HepG2 (cell line): Measurements from ENCODE around the gene RORC. TPM values are rescaled to one million over a fixed set of nuclear protein-coding genes. Genes with fewer than 3 reads are reported as not detected.

Experiments used
- ATF7 ChIP-seq, 2 experiments: fragments of 450-650 bp in 1 of 2; sonication (generic) in 1 of 2; formaldehyde crosslinking in 1 of 2; IDR thresholded peaks; 2 replicates each; pipeline versions ENCODE4 v1.4.0 to v1.6.1; 2016 to 2020; ENCODE audit warnings: antibody characterized with exemption in 1 of 2, mild to moderate bottlenecking in 1 of 2, missing genetic modification reagents in 1 of 2
- DNMT3B ChIP-seq: conservative IDR thresholded peaks from 2 replicates; pipeline ENCODE4 v1.6.1; 2016; ENCODE audit warnings: missing biosample characterization, control low read depth
- HDAC2 ChIP-seq: sonication (generic); formaldehyde crosslinking; IDR thresholded peaks from 2 replicates; pipeline ENCODE4 v1.4.0; 2020; ENCODE audit warnings: missing genetic modification reagents
- KDM5A ChIP-seq: fragments of 200-600 bp; sonication (generic); IDR thresholded peaks from 2 replicates; pipeline ENCODE4 v1.7.0; 2018; ENCODE audit warnings: antibody characterized with exemption, mild to moderate bottlenecking, low read length, borderline replicate concordance
- REL ChIP-seq: sonication (generic); formaldehyde crosslinking; conservative IDR thresholded peaks from 2 replicates; pipeline ENCODE4 v1.8.0; 2022; ENCODE audit warnings: mild to moderate bottlenecking, missing genetic modification reagents, moderate library complexity
- RXRA ChIP-seq: sonication (generic); formaldehyde crosslinking; IDR thresholded peaks from 2 replicates; pipeline ENCODE4 v1.5.1; 2020; ENCODE audit warnings: missing genetic modification reagents
- SMYD3 ChIP-seq: sonication (generic); formaldehyde crosslinking; IDR thresholded peaks from 2 replicates; pipeline ENCODE4 v1.8.1; 2023; ENCODE audit warnings: mild to moderate bottlenecking, missing genetic modification reagents
- ZFY ChIP-seq: sonication (generic); formaldehyde crosslinking; IDR thresholded peaks from 2 replicates; pipeline ENCODE4 v1.4.0; 2020; ENCODE audit warnings: missing genetic modification reagents
- ZNF124 ChIP-seq: sonication (generic); formaldehyde crosslinking; IDR thresholded peaks from 2 replicates; pipeline ENCODE4 v1.4.0; 2020; ENCODE audit warnings: missing genetic modification reagents
- ZNF432 ChIP-seq: sonication (generic); formaldehyde crosslinking; IDR thresholded peaks from 2 replicates; pipeline ENCODE4 v1.5.0; 2020; ENCODE audit warnings: missing genetic modification reagents, mild to moderate bottlenecking, borderline replicate concordance
- ZNF468 ChIP-seq: sonication (generic); formaldehyde crosslinking; IDR thresholded peaks from 2 replicates; pipeline ENCODE4 v1.8.0; 2022; ENCODE audit warnings: mild to moderate bottlenecking, moderate library complexity, missing genetic modification reagents
- ZNF576 ChIP-seq: sonication (generic); formaldehyde crosslinking; IDR thresholded peaks from 2 replicates; pipeline ENCODE4 v1.4.0; 2020; ENCODE audit warnings: mild to moderate bottlenecking, missing genetic modification reagents
- ZNF646 ChIP-seq: sonication (generic); formaldehyde crosslinking; IDR thresholded peaks from 2 replicates; pipeline ENCODE4 v1.9.0; 2021; ENCODE audit warnings: mild to moderate bottlenecking, missing genetic modification reagents
- ZNF770 ChIP-seq: sonication (generic); formaldehyde crosslinking; IDR thresholded peaks from 2 replicates; pipeline ENCODE4 v1.5.0; 2020; ENCODE audit warnings: mild to moderate bottlenecking, missing genetic modification reagents
- ZXDC ChIP-seq: sonication (generic); formaldehyde crosslinking; IDR thresholded peaks from 2 replicates; pipeline ENCODE4 v1.5.0; 2020; ENCODE audit warnings: mild to moderate bottlenecking, missing genetic modification reagents
- polyA plus RNA-seq, 8 experiments: library from polyadenylated mRNA; depleted of rRNA in 3 of 8; stranded (reverse) in 7 of 8; unstranded in 1 of 8; fragments of >200 nt; fragmentation: Illumina TruSeq in 4 of 8; extraction: Trizol in 4 of 8; gene quantifications; 2 replicates each; pipeline versions ENCODE4 v1.2.1 to v1.2.3, GENCODE V29; 2011 to 2016; ENCODE audit warnings: low read depth in 4 of 8, missing spikeins in 1 of 8, mixed read lengths in 1 of 8; ENCODE audit not compliant: insufficient read depth in 1 of 8
- total RNA-seq, 5 experiments: library from RNA; depleted of rRNA; stranded (reverse); fragments of >200 nt; fragmentation: Illumina TruSeq; extraction: Trizol; gene quantifications; 2 replicates each; pipeline ENCODE4 v1.2.3, GENCODE V29; 2016; ENCODE audit warnings: low read depth in 1 of 5
- TF ChIP-seq, protein P1 (sequence below): sonication (generic); formaldehyde crosslinking; IDR thresholded peaks from 2 replicates; pipeline ENCODE4 v1.5.0; 2020; ENCODE audit warnings: mild to moderate bottlenecking, low read depth, missing genetic modification reagents, borderline replicate concordance

Gene RORC
- total and polyA plus RNA-seq, 2 of the 13 experiments (the other 11 are each of a cell fraction or from before 2014, with no cell fraction given) = 2.5 to 6.5 TPM

DNA sequence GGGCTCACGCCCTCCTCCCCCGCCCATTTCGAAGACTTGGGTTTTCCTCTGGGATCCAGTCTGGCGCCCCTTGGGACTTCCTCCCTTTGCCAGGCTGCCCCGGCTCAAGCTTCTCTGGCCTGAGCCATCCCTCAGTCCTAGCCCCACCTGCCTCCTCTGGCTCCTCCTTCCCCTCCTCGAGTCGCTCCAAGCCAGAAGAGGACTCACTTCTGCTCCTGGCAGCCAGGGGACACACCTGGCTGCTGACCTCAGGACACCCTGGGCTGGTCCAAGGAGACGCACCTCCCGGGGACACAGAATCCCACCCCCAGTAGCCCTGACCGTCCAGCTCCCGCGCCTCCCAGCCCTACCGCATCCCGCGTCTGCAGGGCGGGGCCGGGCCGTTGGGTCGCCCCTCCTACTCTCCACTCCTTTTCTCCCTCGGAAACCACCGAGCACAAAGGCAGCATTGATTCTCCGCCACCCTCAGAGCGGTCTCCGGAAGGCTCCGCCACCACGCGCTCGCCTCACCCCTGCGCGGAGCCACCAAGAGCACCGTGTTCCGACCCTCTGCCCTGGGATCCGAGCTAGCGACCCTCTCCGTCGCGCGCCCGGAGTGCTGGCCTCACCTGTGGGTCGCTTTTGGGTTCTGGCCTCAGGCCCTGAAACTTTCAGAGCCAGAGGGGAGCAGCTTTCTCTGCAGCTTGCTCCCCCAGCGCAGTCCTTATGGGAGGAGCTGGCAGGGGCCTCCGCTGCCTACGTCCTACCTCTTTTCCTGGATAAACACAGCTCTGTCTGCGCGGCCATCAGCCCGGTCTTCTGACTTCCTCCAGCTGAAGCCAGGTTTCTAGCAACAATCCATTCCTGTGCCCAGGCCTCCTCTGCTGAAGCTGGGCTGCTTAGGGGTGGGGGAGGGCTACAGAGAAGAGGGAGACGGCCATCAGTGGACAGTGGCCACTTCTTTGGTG is 8.1 kb upstream of the RORC start, which contains the start of gene C2CD4D (continued):
- TF ChIP-seq ZNF124 (CRISPR knock-in tag) (no peak), ZXDC (no peak), ZNF576 (CRISPR knock-in tag) (no peak), ZNF646 (CRISPR knock-in tag) (no peak), ZFY (CRISPR knock-in tag) (0 out of 2 replicates have a peak, but pooled peaks have one; percentile 49), ZNF432 (CRISPR knock-in tag) (no peak), KDM5A (no peak), RXRA (CRISPR knock-in tag) (no peak; the same call in 1 of the 2 replicates), ZNF468 (CRISPR knock-in tag) (no peak), HDAC2 (CRISPR knock-in tag) (no peak), ATF7 (IDR thresholded peaks at IDR 0.05) (no peak), ATF7 (CRISPR knock-in tag; IDR thresholded peaks at IDR 0.05) (no peak), SMYD3 (CRISPR knock-in tag) (no peak), REL (no peak), ZNF770 (no peak), DNMT3B (no peak)
- TF ChIP-seq, protein P1, sequence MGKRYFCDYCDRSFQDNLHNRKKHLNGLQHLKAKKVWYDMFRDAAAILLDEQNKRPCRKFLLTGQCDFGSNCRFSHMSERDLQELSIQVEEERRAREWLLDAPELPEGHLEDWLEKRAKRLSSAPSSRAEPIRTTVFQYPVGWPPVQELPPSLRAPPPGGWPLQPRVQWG (CRISPR knock-in tag) = no peak
